IPS-15b (cell line): Measurements from ENCODE around the gene CACNA1B.

Source experiments
- H3K27me3 ChIP-seq: one replicate; pipeline ENCODE4 v1.6.1; 2013; ENCODE audit warnings: low read length; ENCODE audit not compliant: control insufficient read depth, insufficient read depth
- H3K36me3 ChIP-seq: one replicate; pipeline ENCODE4 v1.6.1; 2013; ENCODE audit warnings: low read length; ENCODE audit not compliant: control insufficient read depth, insufficient read depth
- H3K4me1 ChIP-seq: one replicate; pipeline ENCODE4 v1.6.1; 2013; ENCODE audit warnings: mild to moderate bottlenecking, low read length; ENCODE audit not compliant: control insufficient read depth, insufficient read depth
- H3K4me3 ChIP-seq: one replicate; pipeline ENCODE4 v1.5.1; 2013; ENCODE audit warnings: low read depth, low read length
- H3K9ac ChIP-seq: one replicate; pipeline ENCODE4 v1.6.1; 2013; ENCODE audit warnings: low read depth, mild to moderate bottlenecking, low read length
- H3K9me3 ChIP-seq: one replicate; pipeline ENCODE4 v1.6.1; 2013; ENCODE audit warnings: mild to moderate bottlenecking, low read length; ENCODE audit not compliant: control insufficient read depth, insufficient read depth

CACNA1B gene

GRCh38 chr9:138045541-138046490 is 168.2 kb downstream of the CACNA1B start:
- H3K27me3 ChIP-seq, result no peaks in the 10 kb centered on the region

GRCh38 chr9:138046641-138047301 is 169.2 kb downstream of the CACNA1B start:
- H3K27me3 ChIP-seq, result no peaks in the 10 kb centered on the region
- H3K36me3 ChIP-seq, result peaks cover 21% of the 10 kb centered on the region
- no peak overlapping the region for H3K4me3 ChIP-seq
- H3K9me3 ChIP-seq, result no peaks in the 10 kb centered on the region
- no peak overlapping the region for H3K9ac ChIP-seq
- H3K4me1 ChIP-seq, result no peaks in the 10 kb centered on the region

More at GRCh38 chr9:138045541-138046490, 168.2 kb downstream of the CACNA1B start:
- Histone ChIP-seq H3K36me3 (peaks cover 19% of the 10 kb centered on the region), H3K4me1 (no peaks in the 10 kb centered on the region), H3K4me3 (no peak overlapping the region), H3K9ac (no peak overlapping the region), H3K9me3 (no peaks in the 10 kb centered on the region)

DNA sequence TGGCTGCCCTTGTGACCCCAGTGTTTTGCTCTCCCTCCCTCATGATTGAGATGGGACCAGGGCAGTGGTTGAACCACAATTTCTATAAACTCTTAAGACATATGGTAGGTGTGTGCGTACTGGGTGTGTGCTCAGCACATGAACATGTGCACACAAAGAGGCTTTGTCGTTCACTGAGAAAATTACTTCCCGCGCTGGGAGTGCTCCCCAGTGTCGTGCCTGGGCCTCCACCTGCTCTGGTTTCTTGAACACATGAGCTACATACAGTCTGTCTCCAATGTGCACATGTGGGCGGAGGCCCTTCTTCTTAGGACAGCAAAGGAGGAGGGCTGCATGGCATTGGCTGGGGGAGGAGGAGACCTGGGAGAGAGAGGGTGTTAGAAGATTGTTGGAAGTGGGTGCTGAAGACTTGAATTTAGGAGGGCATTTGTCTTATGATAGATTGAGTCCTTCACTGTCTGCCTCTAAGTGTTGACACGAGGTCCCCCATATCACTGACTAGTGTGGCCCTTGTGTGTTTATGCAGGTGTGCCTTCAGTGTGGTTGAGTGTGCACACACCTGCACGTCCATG is 170.0 kb downstream of the CACNA1B start:
- Histone ChIP-seq H3K36me3 (peaks cover 21% of the 10 kb centered on the region), H3K4me3 (no peak overlapping the region), H3K9me3 (no peaks in the 10 kb centered on the region), H3K27me3 (no peaks in the 10 kb centered on the region), H3K9ac (no peak overlapping the region), H3K4me1 (no peaks in the 10 kb centered on the region)

DNA sequence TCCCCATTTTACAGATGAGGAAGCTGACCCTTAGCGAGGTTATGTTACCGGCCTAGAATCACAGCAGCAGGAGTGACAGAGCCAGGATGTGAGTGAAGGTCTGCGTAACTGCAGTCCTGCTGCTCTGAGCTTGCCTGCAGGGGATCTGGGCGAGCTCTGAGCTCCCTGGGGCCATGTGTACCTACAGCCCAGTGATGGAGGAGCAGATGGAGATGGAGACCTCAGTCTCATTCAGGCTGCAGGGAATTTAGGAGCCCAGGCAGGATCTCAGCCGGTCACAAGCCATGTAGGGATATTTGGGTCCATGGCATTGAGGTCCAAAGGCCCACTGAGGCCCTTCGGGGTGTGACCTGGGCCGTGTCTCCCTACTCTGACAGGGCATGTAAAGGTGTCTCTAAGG is 170.6 kb downstream of the CACNA1B start:
- Histone ChIP-seq H3K9me3 (no peaks in the 10 kb centered on the region), H3K4me1 (no peaks in the 10 kb centered on the region), H3K27me3 (no peaks in the 10 kb centered on the region), H3K36me3 (peaks cover 24% of the 10 kb centered on the region), H3K9ac (peak overlapping the region; percentile 37), H3K4me3 (no peak overlapping the region)

DNA sequence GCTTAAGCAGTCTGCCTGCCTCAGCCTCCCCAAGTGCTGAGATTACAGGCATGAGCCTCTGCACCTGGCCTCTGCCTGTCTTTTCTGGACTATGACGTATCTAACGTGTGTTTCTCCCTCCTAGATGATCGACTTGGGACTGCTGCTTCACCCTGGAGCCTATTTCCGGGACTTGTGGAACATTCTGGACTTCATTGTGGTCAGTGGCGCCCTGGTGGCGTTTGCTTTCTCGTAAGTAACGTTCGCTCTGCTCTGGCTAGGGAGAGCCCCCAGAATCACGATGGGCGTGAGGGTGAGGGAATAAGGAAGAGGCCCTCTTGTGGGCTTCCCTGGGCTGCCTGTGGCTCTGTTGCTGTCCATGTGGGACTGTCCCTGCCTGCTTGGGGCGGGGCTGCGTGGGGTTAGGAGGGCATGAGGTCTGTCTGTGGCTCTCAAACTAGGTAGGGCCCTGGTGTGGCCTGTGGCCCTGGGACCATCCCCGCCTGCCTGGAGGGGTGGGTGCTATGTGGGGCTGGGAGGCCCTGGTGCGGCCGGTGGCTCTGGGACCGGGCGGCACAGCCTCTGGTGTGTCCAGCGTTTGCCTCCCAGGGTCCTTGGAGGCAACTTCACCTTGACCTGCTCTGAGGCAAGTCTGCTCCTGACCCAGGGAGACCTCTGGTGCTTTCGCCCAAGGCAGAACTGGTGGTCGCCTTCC is 171.7 kb downstream of the CACNA1B start:
- Histone ChIP-seq H3K36me3 (peaks cover 21% of the 10 kb centered on the region), H3K4me1 (no peaks in the 10 kb centered on the region), H3K4me3 (no peak overlapping the region), H3K9me3 (no peaks in the 10 kb centered on the region), H3K9ac (no peak overlapping the region), H3K27me3 (no peaks in the 10 kb centered on the region)

DNA sequence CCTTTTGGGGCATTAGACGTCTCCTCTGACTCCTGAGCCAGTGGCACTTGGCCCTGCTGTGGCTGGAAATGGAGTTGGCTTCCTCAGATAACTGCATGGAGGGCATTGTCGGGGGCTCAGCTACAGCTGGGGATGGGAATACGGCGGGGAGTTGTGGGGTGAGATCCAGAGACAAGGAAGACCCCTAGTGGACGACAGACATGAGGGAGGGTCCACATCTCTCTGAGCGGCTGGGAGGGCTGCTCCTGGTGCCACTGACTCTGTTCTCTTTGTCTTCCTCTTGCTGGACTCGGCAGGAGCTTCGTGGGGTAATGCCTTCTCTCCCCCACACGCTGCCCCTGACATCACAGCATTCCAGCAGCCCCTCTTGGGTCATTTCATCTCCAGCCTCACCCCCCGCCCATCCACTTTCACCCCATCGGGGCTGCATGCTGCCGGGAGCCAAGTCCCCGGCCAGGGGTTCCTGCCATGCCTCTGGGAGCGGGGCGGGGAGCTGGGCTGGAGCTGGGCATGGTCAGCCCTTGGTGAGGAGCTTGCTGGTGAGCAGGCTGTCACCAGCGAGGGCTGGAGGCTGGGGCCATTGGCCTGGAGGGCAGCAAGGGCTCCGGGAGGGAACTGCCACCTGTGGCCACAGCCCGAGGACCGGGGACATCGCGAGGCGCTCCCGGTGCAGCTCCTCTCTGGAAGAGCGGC is 172.3 kb downstream of the CACNA1B start:
- Histone ChIP-seq H3K4me3 (no peak overlapping the region), H3K36me3 (peaks cover 21% of the 10 kb centered on the region), H3K9me3 (no peaks in the 10 kb centered on the region), H3K27me3 (no peaks in the 10 kb centered on the region), H3K4me1 (no peaks in the 10 kb centered on the region), H3K9ac (no peak overlapping the region)

GRCh38 chr9:138050472-138051330 is 173.1 kb downstream of the CACNA1B start:
- H3K4me1 ChIP-seq, result no peaks in the 10 kb centered on the region
- no peak overlapping the region for H3K9ac ChIP-seq
- H3K9me3 ChIP-seq, result no peaks in the 10 kb centered on the region
- H3K27me3 ChIP-seq, result no peaks in the 10 kb centered on the region
- peaks cover 21% of the 10 kb centered on the region for H3K36me3 ChIP-seq
- no peak overlapping the region for H3K4me3 ChIP-seq

- Histone ChIP-seq H3K36me3 (peaks cover 17% of the 10 kb centered on the region), H3K9ac (no peak overlapping the region), H3K4me1 (no peaks in the 10 kb centered on the region), H3K9me3 (no peaks in the 10 kb centered on the region), H3K27me3 (no peaks in the 10 kb centered on the region), H3K4me3 (no peak overlapping the region)
Observed at GRCh38 chr9:138051586-138052321, 174.2 kb downstream of the CACNA1B start.

GRCh38 chr9:138052322-138052615 is 174.7 kb downstream of the CACNA1B start:
- Histone ChIP-seq H3K27me3 (no peaks in the 10 kb centered on the region), H3K9ac (no peak overlapping the region), H3K4me3 (no peak overlapping the region), H3K4me1 (no peaks in the 10 kb centered on the region), H3K9me3 (no peaks in the 10 kb centered on the region), H3K36me3 (peaks cover 17% of the 10 kb centered on the region)

DNA sequence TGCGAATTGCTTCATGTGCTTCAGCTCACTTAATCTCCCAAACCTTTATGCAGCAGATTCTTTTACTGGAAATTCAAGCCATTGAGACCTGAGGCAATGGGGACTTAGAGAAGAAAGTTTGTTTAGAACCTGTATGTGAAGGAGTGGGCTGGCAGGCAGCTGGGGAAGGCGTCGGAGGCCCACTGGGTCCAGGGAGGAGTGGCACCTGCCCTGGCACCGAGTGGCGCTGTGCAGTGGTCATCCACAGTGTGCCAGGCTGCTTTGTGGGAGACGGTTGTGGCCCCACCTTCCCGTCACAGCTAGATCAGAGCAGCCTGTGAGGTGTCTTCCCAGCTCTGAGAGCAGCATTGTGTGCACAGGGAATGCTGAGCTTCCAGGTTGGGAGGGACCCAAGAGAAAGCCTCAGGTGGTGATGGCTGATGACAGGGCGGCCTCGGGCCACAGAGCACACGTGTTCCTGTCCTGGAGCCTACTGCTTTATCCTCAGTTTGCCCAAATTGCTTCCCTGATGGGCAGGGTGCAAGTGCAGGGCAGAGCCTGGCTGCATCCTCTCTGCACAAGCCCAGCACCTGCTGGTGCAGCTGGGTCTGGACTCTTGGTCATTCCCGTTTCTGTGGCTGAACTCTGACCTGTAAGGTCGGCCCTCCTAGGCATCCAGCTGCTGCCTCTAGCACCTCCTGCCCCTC is 175.2 kb downstream of the CACNA1B start:
- H3K27me3 ChIP-seq, result no peaks in the 10 kb centered on the region
- H3K36me3 ChIP-seq, result peaks cover 19% of the 10 kb centered on the region
- H3K9ac ChIP-seq, result no peak overlapping the region
- H3K4me1 ChIP-seq, result no peaks in the 10 kb centered on the region
- H3K9me3 ChIP-seq, result no peaks in the 10 kb centered on the region
- no peak overlapping the region for H3K4me3 ChIP-seq
